Measurements from ENCODE around the gene FAM13C.

FAM13C gene

GRCh38 chr10:59362959-59363381 lies 621 bp upstream of the FAM13C start:
- in situ Hi-C loops (cut with MboI; ENCODE audit: low sequenced_read_pairs) = no loop called here

DNA sequence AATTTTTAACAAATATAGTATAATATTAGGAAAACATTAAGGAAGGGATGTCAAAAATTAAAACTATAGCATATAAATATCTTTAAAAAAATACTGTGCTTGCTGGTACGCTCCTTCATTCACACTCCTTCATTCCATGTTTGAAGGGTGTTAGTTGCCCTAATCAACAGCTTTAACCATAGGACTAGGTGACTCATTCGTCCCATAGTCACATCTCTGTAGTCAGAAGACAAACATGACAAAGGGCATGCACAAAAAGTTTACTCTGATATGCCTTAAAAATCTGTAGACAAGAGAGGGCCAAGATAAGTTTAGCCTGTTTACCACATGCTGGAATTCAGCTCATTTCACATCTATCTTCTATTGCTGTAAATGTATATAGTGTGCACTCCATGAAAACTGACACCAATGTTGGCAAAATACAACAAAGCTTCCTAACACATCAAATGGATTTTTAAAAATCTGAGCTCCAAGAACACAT lies 646 bp downstream of the FAM13C start:
- in situ Hi-C loops (cut with MboI; ENCODE audit: low sequenced_read_pairs) = no loop called here

DNA sequence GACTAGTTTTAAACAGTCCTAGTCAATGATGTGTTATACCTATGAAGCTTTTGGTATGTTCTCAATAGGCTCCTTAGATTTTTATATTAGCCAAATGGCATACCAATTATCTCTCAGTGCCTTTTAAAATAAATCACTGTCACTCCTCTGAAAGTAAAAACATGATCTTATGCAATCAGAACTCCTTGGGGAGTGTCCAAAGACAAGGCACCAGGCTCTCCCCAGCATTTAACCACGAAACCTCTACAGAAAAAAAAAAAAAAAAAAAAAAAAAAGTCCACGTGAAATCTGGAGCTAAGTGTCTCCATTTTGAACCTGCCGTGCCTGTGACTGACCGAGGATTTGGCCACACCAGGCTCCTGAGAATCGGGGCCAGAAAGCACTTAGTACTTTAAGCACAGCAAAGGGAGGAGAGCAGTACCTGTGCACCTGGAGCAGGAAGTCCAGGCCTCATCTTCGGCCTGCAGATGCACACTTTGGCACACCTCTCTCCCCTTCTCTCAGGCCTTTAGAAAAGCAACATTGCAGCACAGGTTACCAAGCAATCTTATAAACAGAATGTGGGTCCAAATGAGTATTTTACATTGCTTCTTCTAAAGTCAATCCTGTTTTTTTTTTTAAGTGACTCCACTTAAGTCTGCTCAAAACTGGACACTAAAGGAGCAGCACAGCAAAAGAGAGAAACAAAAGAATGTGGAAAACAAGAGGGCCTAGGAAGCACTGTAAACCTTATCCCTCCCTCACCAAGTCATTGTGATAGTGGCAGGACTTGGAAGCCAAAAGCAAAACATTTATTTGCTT lies 1.5 kb downstream of the FAM13C start:
- in situ Hi-C loops (cut with MboI; ENCODE audit: low sequenced_read_pairs) = no loop called here

GRCh38 chr10:59358576-59358975 lies 3.8 kb downstream of the FAM13C start:
- in situ Hi-C loops (cut with MboI; ENCODE audit: low sequenced_read_pairs) = no loop called here

DNA sequence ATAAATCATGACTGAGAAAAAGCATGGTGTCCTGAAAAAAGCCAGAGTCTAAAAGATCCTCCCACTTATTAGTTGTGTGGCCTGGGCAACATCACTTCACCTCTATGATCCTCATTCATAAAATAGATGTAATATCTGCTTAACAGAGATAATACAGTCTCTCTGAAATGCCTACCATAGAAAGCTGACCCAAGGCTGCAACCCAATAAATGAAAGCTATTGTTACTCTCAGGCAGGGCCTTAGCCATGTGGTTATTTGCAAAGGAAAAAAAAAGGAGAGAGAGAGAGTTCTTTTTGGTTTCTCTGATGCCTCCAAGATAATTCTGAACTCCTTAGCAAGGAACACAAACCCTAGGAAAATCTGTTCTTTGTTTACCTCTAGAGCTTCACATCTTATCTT lies 7.9 kb downstream of the FAM13C start:
- in situ Hi-C loops (cut with MboI; ENCODE audit: low sequenced_read_pairs) = no loop called here

- in situ Hi-C loops (cut with MboI; ENCODE audit: low sequenced_read_pairs) = no loop called here
Observed at GRCh38 chr10:59350558-59350957, 11.8 kb downstream of the FAM13C start.

DNA sequence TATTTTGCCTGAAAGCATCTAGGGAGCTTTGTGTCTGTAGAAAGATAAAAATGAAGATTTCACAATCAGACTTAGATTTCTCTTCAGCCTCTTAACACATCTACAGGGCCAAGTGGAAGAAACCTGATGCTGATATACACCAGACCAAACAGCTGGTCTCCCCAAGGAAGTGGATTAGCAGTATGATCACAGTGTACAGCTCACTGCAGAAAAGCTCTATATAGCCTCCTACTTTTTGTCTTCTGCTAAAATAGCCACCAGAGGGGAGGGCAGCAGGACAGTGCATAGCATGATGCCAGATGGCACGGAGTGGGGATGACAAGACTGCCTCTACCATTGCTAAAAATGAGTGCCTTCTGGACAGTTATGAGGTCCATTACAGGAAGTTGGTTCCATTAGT lies 16.0 kb downstream of the FAM13C start:
- in situ Hi-C loops (cut with MboI; ENCODE audit: low sequenced_read_pairs) = no loop called here

GRCh38 chr10:59342723-59343122 lies 19.6 kb downstream of the FAM13C start:
- in situ Hi-C loops (cut with MboI; ENCODE audit: low sequenced_read_pairs) = no loop called here

DNA sequence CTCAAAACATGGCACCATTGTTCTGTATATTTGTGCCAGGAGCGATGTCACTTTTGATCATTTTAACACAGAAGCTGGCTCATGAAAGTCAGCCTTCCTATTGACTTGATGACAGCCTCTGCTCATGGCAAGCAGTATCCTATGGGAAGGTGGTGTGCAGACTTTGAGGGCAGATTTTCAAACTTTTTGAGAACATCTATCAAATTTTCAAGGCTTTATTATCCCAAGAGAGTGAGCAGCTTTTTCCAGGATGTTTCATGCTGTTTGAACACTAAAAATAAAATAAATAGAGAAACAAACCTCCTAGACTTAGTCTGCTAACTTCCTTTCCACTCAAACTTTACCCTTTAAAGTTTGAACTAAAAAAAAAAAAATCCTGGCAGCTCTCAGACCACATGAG lies 20.3 kb downstream of the FAM13C start:
- in situ Hi-C loops (cut with MboI; ENCODE audit: low sequenced_read_pairs) = no loop called here

GRCh38 chr10:59340285-59340684 lies 22.1 kb downstream of the FAM13C start:
- in situ Hi-C loops (cut with MboI; ENCODE audit: low sequenced_read_pairs) = no loop called here

GRCh38 chr10:59339351-59339750 lies 23.0 kb downstream of the FAM13C start:
- in situ Hi-C loops (cut with MboI; ENCODE audit: low sequenced_read_pairs) = no loop called here

- in situ Hi-C loops (cut with MboI; ENCODE audit: low sequenced_read_pairs) = no loop called here
Observed at GRCh38 chr10:59337201-59337652, 25.1 kb downstream of the FAM13C start.

GRCh38 chr10:59336632-59337031 lies 25.7 kb downstream of the FAM13C start:
- in situ Hi-C loops (cut with MboI; ENCODE audit: low sequenced_read_pairs) = no loop called here

- in situ Hi-C loops (cut with MboI; ENCODE audit: low sequenced_read_pairs) = no loop called here
Observed at GRCh38 chr10:59335497-59335896, 26.9 kb downstream of the FAM13C start.

- in situ Hi-C loops (cut with MboI; ENCODE audit: low sequenced_read_pairs) = no loop called here
Observed at GRCh38 chr10:59333701-59334100, 28.6 kb downstream of the FAM13C start.

DNA sequence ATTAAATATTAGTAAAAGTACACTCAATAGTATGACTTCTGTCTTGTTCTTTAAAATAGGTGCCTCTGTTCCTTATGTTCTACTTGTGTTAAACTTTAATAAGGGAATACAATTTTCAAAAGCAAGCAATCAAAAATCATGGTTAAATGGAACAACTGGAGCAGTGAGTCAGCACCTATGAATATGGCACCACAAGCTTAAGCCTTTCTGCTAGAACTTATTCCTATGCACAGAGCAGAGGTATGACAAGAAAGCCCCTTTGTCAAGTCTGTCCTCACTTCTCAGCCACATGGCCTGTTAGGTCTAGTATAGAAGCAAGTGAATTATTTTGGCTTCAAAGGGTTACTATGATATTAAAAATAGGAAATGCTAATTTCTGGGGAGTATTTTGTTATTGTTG lies 29.8 kb downstream of the FAM13C start:
- in situ Hi-C loops (cut with MboI; ENCODE audit: low sequenced_read_pairs) = no loop called here

DNA sequence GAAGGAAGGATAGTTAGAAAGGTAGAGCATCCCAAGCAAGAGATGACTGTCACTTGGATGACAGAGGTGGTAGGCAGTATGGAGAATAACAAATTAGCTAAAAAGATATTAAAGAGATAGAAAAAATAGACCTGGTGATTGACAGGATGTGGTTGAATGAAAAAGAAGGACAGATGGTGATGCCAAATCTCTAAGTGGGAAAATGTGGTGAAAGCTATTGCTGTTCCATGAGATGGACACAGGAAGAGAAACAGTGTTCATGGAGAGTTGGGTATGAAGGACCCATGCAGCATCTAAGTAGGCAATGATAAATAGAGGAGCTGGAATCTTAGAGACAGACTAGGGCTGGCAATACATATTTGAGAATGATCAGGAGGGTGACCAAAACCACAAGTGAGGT lies 30.7 kb downstream of the FAM13C start:
- in situ Hi-C loops (cut with MboI; ENCODE audit: low sequenced_read_pairs) = no loop called here

GRCh38 chr10:59325116-59325515 lies 37.2 kb downstream of the FAM13C start:
- in situ Hi-C loops (cut with MboI; ENCODE audit: low sequenced_read_pairs) = no loop called here

- in situ Hi-C loops (cut with MboI; ENCODE audit: low sequenced_read_pairs) = no loop called here
Observed at GRCh38 chr10:59324597-59324996, 37.8 kb downstream of the FAM13C start.

GRCh38 chr10:59323831-59324401 lies 38.4 kb downstream of the FAM13C start:
- in situ Hi-C loops (cut with MboI; ENCODE audit: low sequenced_read_pairs) = no loop called here

GRCh38 chr10:59323036-59323459 lies 39.3 kb downstream of the FAM13C start:
- in situ Hi-C loops (cut with MboI; ENCODE audit: low sequenced_read_pairs) = no loop called here

GRCh38 chr10:59322131-59322530 lies 40.2 kb downstream of the FAM13C start:
- in situ Hi-C loops (cut with MboI; ENCODE audit: low sequenced_read_pairs) = no loop called here

All from HL-60/S4 (cell line).